ENCODE measurements around the gene ARMH2.

GRCh38 chr6:24760210-24760609, 38.5 kb downstream of the ARMH2 start:
- TF ChIP-seq POLR2AphosphoS5 (IDR thresholded peaks at IDR 0.05; ENCODE audit: low read depth, low read length) (no peak), REST (IDR thresholded peaks at IDR 0.05; ENCODE audit: insufficient read depth in 1 of 2, low read depth in 2 of 2, low read length in 2 of 2) (no peak)

Measured in PFSK-1 (cell line).